Activated gamma-delta T cell treated with Interleukin-2 at 50 U/mL for 16 hours (primary cell): ENCODE results near the gene PCDHGA2.
"Not testable (repeated sequence)": the region's sequence is repeated elsewhere in the genome, so short reads cannot be mapped to it uniquely, and the experiment has no call there.

Source experiments
- DNase-seq: peaks from one replicate; pipeline ENCODE4 v3.0.0-alpha.2; 2020

PCDHGA2 gene

GRCh38 chr5:141383345-141383744 lies 44.8 kb downstream of the PCDHGA2 start:
- no peak for DNase-seq

- no peak for DNase-seq
These were observed 46.1 kb downstream of the PCDHGA2 start for GRCh38 chr5:141384471-141385267.

GRCh38 chr5:141387557-141388311 lies 49.2 kb downstream of the PCDHGA2 start, which contains the start of gene PCDHGB4:
Gene PCDHGB4 (plus strand): TSS chr5:141387698. CDS start chr5:141387885, 187 bp downstream.
- DNase-seq = not testable (repeated sequence)

GRCh38 chr5:141388661-141389060 lies 50.1 kb downstream of the PCDHGA2 start:
- DNase-seq = no peak

GRCh38 chr5:141389153-141390042 lies 50.8 kb downstream of the PCDHGA2 start:
- no peak for DNase-seq

- no peak for DNase-seq
These were observed 54.1 kb downstream of the PCDHGA2 start, which contains the start of gene PCDHGA8 for GRCh38 chr5:141392429-141393198. Gene PCDHGA8 (plus strand): TSS chr5:141392633. CDS start chr5:141392814, 181 bp downstream.
